NCI-H146 (cell line): ENCODE results near the gene MEX3A.
"Not testable (repeated sequence)": the region's sequence is repeated elsewhere in the genome, so short reads cannot be mapped to it uniquely, and the experiment has no call there.

ENCODE experiments used
- DNase-seq: peaks from one replicate; lab custom pipeline; 2025; lab: John Stamatoyannopoulos, UW

Gene MEX3A

DNA sequence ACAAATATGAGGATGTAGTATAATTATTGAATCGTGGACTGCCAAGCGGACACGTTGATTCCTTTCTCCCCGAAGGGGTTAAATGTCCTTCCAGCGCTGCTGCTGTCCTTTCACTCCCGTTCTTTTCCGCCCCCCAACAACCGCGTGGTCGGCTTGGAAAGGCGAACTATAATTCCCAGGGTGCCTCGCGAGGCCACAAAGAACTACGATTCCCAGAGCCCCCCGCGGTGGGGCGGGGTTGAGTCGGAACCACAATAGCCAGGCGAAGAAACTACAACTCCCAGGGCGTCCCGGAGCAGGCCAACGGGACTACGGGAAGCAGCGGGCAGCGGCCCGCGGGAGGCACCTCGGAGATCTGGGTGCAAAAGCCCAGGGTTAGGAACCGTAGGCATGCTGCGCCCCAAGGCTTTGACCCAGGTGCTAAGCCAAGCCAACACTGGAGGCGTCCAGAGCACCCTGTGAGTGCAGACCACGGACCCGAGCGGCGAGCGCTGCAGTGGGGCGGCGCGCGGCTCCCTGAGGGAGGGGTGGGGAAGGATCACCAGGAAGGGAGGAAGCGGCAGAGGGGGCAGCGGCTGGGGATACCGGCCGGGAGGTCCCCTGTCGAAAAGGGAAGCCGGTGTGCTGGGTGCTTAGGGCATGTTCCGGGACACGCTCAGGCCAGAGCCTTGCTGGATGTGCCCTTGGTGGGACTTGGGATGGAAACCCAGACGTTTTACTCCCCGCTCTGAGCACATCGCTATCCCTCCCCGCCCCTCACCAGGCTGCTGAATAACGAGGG, 27.6 kb downstream of the MEX3A start, which contains the start of gene LAMTOR2:
Gene LAMTOR2, plus strand, starts transcription at position 283 of the 781 bp plus-strand sequence. Its CDS starts 108 bp downstream, at position 391.
- DNase-seq: peak; percentile 98

DNA sequence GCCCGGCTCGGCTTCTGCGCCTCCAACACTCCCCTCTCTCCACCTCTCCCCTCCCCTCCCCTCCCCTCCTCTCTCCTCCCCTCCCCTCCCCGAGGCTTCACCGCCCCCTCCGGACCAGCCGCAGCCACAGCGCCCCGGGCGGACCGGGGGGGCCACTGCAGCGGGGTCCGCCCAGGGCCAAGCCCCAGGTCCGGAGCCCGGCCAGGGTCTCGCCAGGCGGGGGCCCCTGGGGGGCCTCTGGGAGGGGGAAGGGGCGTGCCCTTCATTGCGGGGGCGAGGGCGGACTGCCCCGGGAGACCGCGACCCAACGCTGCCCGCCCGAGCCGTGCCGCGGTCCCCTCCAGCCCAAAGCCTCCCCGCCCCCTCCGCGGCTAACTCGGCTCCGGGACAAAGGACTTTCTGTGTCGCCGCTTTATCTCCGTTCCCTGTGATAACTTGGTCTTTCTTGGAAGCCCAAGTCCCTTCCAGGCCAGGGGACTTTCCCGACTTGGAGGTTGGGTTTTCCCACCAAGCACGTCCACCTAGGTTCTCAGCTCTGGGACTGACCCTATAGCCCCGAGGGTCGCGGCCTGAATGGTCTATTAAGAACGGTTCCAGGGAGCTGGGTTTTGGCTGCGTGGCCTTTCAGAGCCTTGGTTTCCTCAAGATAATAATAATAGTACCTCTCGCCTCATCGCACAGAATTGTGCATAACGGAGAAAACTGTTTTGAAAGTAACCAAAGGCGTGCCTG, 28.3 kb downstream of the MEX3A start, which contains the start of gene UBQLN4:
Gene UBQLN4, minus strand, starts transcription at position 31 of the 732 bp plus-strand sequence. CDS start 97 bp downstream, outside the sequence.
- peak; percentile 91 for DNase-seq

DNA sequence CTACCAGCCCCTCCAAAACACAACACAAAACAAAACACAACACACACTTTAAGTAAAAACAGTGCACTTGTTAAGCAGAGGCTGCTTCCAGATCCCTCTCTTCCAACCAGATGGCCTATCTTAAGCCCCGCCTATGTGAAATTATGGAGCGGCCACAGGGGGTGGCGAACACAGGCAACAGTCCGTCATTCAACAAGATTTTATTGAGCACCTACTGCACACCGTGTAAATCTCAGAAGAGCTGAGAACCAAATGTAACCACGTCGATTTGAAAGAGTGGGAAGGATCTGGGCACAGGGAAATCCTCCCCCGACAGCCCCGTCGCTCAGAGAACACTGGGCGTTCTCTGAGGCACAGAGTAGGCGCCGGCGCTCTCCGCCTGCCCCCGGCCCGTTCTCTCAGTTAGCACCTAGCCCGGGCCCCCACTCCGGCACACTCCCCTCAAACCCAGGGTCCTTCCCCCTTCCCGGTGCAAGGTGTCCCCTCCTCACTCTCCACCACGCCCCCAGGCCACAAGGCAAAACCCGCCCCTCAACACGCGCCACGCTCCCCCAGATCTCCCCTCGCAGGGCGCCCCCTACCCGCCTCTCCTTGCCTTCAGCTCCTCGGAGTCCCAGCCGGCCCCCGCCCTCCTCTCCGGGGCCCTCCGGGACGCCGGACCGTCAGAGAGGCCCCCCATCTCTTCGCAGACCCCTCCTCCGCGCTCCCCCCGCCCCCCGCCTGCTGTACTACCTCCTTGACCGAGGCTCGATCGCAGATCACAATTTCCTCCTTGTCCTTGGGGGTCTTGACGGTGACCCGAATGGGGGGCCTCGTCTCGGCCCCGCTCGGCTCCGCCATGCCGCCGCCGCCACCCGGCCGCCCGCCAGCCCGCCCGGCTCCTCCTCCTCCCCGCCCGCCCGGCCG, 29.1 kb downstream of the MEX3A start:
- DNase-seq: peak; percentile 61

DNA sequence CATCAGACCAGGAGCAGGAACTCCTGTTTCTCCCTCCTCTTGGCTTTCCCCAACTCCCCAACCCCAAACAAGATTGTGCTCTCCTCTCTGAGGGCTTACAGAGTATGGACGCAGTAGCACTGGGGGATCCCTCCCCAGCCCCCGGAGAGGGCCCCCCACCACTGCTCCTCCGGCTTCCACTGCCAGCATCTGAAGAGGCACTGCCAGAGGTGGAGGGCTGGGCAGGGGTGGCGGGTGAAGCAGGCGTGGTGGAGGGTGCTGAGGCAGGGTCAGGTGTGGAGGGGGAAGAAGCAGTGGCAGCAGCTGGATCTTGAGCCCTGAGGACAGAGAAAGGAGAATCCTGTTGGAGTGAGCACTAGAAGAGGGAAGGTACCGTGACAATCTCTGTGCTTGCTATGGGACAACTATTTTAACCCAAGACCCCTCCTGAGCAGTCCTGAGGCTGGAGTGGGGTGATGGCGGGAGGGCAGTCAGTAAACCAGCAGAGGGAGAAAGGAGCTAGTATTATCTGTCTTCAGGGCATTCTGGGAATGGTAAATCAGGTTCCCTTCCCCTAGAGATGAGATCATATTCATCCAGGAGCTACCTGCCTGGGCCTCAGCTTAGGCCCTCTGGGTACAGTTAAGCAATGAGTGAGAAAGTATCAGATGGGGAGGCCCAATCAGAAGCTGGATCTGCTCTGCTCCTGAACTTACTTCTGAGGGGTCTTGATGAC, 31.1 kb downstream of the MEX3A start:
- DNase-seq: no peak

DNA sequence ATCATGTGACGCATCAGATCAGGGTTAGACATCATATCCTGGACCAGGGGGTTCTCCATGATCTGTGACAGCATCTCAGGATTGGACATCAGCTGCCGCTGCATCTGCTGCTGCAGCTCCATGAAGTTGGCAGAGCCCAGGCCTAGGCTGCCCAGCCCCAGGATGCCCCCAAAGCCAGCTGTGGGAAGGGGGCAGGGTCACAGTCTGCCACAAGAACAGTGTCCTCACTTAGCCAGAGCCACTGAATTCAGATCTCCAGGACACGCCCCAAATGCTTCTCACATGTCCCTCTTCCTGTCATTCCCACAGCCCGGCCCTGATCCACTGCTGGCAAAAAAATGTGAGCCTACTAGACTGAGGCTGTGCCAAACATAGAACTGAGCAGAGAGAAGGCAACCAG, 31.9 kb downstream of the MEX3A start:
- DNase-seq: no peak

DNA sequence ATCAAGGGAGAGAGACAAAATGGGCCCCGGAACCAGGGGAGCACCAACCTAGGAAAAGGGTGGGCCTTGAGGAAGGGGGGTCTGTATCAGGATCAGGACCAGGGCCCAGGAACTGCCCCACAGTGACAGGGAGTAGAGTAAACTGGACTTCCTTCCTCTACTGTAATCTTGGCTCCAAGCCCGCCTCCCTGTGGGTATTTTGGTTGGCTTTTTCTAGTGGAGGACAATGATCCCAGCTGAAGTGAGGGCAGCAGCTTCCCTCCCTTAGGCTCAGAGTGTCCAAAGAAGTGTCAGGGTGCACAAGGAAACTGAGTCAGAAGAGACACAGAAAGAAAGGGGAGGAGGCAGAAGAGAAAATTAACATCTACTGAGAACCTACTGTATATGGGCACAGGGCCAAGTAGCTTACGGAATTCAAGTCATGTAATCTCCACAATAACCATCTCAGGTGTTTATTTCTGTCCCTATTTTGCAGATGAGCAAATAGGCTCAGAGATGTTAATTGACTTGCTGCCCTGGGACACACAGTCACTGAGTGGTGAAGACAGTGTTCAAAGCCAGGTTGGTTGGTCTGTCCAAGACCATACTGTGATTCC, 33.5 kb downstream of the MEX3A start:
- no peak for DNase-seq

DNA sequence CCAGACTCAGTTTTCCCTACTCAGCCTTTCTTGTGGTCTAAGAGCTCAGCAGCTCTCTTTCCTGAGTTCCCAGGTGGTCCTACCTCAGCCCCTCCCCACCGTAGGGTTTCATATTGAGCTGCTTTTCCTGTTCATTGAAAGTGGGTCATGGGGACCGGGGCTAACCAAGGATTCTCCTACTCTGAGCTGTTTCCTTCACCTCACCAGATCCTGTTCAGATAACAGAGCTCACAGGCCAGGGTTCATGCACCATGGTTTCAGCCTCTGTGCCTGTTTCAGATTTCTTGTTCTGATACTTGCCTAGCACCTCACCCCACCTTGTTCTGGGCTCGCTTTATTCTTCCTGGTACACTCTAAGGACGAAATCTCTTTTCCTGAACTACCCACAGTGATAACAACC, 37.2 kb downstream of the MEX3A start:
- DNase-seq: no peak

DNA sequence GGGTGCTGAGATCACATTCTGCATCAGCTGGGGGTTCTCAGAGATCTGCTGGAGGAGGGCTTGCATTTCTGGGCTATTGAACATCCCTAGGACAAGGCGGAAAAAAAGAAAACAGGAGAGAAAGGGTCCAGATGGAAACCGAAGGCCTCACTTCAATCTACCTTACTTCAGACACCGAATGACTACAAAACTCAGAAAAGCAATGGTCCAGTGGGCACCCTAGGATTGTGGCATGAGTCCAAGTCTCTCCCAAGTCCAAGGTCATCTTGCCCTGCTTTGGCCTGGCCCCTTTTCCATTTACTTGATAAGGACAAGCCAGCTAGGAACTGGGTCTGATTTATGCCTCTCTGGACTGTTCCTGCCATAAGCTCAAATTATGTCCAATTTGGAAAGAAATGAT, 39.4 kb downstream of the MEX3A start:
- DNase-seq: no peak

DNA sequence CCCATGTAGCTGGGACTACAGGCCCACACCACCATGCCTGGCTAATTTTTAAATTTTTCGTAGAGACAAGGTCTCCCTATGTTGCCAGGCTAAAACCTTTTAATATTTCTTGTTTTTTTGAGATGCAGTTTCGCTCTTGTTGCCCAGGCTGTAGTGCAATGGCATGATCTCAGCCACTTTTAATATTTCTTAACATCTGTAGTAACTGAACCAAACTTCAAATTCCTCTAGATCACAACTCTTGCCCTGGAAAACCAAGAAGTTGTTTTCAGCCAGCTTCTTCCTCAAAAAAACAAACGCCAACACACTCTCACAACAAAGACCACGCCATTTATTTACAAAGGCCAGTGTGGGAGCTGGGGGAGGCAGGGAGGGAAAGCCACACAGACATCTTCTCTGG, 47.3 kb downstream of the MEX3A start:
- DNase-seq: not testable (repeated sequence)

DNA sequence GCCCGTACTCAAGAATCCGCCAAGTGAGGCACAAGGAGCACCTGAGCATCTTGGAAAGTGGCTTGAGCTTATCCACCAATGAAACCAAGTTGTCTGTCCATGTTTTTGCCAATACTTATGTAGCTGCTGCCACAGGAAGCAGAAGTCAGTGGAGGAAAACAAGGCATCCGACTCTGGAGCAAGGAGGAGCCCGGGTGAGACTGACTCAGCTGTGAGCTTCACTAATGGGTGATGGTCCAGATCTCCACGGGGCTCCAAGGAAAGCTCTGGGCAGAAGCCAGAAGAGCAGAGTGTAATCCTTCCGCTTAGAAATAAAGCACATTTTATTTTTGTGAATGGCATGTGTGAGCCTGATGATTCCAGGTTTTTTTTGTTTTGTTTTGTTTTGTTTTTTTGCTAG, 49.3 kb downstream of the MEX3A start:
- no peak for DNase-seq

DNA sequence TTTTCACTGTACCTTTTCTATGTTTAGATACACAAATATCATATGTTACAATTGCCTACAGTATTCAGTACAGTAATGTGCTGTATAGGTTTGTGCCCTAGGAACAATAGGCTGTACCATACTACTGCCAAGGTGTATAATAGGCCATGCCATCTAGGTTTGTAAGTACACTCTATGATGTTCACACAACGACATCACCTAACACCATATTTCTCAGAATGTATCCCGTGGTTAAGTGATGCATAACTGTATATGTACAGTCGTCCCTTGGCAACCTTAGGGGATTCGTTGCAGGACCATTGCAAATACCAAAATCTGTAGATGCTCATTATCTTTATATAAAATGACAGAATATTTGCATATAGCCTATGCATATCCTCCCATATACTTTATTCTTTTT, 55.7 kb downstream of the MEX3A start:
- DNase-seq: no peak

DNA sequence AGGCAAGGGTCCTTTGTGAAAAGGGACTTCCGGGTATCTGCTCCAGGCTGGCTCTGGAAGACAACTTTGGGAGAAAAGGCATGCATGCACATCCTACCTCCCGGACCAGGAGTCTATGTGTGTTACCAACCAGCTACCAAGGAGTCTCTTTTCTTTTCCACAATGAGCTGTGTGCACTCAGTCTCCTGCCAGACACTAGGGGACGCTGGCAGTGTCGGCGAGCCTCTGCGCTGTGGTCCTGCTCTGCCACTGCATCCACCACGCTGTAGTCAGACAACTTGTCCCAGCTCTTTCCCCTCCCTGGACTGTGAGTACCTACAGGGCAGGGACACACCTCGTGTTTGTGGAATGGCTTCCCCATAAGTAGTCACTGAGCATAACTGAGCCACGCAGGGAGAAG, 56.4 kb downstream of the MEX3A start:
- DNase-seq: peak; percentile 71

DNA sequence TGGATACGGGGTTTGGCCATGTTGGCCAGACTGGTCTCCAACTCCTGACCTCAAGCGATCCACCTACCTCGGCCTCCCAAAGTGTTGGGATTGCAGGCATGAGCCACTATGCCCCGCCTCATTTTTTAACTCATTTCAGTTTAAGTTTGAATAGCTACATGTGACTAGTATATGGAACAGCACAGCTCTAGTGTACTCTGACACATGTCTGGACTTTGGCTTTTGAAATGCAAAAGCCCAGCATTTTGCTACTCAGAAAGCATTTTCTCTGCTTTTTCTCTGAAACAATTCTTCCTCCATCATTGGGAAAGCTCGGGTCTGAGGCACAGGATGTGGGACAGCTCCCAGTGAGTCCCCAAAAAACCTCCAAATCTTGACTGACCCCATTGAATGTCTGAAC, 57.5 kb downstream of the MEX3A start:
- no peak for DNase-seq
